GM10248 (cell line): ENCODE results near the gene PITPNC1.

Source experiments
- CTCF ChIA-PET: fragments of 300-600 bp; sonication (Branson Sonifier 250); formaldehyde crosslinking; extraction: SDS; loops from one replicate; lab custom pipeline; 2021; ENCODE audit warnings: antibody characterized with exemption; lab: Yijun Ruan, JAX
- POLR2A ChIA-PET: fragments of 350-650 bp; sonication (Branson Sonifier 250); formaldehyde crosslinking; extraction: SDS; loops from one replicate; lab custom pipeline; 2020; ENCODE audit warnings: antibody characterized with exemption; lab: Yijun Ruan, JAX
- DNase-seq: peaks from one replicate; pipeline ENCODE4 v3.0.0; 2012; ENCODE audit errors: extremely low spot score
- TF ChIP-seq, protein P1 (sequence below): IDR thresholded peaks from 2 replicates; pipeline ENCODE4 v1.5.1; 2012; ENCODE audit warnings: mild to moderate bottlenecking, low read depth; ENCODE audit errors: extremely low read depth, missing control alignments, control extremely low read depth

PITPNC1 gene

DNA sequence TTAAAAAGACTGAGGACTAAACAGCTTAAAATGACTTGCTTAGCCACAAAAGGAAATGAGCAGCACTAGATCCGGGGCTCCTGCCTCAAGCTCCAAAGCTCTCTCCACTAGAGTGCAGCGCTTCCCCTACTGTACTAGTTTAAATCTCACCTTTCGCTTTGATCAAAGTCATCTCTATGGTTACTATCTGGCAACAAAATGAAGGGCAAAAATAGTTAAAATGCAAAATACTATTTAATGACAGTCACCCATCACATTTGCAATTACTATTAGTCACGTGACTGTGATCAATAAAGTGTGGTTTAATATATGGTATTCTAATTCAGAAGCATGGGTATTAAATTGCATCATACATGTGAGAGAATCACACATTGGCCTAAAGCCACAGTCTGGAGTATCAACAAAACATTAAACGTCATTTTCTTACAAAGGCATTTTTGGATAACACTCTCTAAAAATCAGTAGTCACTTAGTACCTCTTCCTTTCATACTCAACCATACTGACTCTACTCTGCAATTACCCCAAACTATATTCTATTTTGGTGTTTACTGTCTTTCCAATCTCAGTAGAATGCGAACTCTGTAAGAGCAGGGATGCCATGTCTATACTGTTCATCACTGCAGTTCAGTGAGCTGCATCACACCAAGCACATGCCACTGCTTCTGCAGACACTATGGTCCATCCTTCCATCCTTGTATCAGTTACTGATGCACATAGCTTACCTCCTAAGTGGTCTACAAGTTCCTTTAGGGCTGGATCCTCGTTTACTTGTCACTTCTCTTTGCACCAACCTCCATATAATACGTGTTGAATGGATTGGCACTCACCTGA, 16.9 kb upstream of the PITPNC1 start:
- ChIA-PET POLR2A (no interaction called here), CTCF (interaction anchor here (0.7 to 1.8 kb wide), 3 partner anchors 12 to 15 kb away, joined by 3 to 5 read pairs (median 4); no protein-coding TSS in a partner anchor)
- no peak for DNase-seq
- TF ChIP-seq, protein P1, sequence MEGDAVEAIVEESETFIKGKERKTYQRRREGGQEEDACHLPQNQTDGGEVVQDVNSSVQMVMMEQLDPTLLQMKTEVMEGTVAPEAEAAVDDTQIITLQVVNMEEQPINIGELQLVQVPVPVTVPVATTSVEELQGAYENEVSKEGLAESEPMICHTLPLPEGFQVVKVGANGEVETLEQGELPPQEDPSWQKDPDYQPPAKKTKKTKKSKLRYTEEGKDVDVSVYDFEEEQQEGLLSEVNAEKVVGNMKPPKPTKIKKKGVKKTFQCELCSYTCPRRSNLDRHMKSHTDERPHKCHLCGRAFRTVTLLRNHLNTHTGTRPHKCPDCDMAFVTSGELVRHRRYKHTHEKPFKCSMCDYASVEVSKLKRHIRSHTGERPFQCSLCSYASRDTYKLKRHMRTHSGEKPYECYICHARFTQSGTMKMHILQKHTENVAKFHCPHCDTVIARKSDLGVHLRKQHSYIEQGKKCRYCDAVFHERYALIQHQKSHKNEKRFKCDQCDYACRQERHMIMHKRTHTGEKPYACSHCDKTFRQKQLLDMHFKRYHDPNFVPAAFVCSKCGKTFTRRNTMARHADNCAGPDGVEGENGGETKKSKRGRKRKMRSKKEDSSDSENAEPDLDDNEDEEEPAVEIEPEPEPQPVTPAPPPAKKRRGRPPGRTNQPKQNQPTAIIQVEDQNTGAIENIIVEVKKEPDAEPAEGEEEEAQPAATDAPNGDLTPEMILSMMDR = peak; percentile 31

DNA sequence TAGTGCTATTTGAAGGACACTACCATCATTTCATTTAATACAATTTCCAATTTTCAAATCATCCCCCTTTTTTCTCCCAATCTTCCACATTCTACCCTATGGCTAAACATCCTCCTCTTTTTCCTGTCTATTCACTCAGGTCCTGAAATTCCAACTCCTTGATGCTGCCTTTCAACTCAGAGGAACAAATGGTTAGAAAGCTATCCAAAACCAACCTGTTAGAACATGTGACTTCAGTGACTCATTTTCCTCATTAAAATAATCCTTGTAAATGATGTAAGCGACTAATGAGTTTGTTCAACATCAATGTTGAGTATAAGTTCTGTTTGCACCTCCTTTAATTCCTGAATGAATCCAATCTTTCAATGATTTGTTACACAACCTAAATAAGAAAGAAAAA, 16.2 kb upstream of the PITPNC1 start:
- POLR2A ChIA-PET = no interaction called here

DNA sequence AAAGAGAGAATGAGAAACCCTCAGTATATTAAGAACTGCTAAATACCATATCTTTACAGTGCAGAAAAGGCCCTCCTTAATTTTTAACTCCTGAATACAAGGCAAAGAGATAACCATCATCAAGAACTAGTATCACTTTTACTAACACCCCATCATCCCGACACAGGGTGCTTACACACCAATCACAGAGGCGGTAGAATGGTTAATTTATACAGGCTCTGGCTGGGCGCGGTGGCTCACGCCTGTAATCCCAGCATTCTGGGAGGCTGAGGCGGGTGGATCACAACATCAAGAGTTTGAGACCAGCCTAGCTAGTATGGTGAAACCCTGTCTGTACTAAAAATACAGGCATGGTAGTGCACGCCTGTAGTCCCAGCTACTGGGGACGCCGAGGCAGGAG, 14.9 kb upstream of the PITPNC1 start:
- POLR2A ChIA-PET = no interaction called here
- DNase-seq = no peak
- CTCF ChIA-PET = interaction anchor here (1.8 kb wide), 1 partner anchor 17 kb away, joined by 5 read pairs; no protein-coding TSS in a partner anchor
- TF ChIP-seq, protein P1 = no peak

More for the DNA sequence above, 16.2 kb upstream of the PITPNC1 start:
- TF ChIP-seq, protein P1 = no peak
- DNase-seq = no peak
- CTCF ChIA-PET = interaction anchor here (0.7 to 1.8 kb wide), 3 partner anchors 11 to 14 kb away, joined by 3 to 5 read pairs (median 3); no protein-coding TSS in a partner anchor

DNA sequence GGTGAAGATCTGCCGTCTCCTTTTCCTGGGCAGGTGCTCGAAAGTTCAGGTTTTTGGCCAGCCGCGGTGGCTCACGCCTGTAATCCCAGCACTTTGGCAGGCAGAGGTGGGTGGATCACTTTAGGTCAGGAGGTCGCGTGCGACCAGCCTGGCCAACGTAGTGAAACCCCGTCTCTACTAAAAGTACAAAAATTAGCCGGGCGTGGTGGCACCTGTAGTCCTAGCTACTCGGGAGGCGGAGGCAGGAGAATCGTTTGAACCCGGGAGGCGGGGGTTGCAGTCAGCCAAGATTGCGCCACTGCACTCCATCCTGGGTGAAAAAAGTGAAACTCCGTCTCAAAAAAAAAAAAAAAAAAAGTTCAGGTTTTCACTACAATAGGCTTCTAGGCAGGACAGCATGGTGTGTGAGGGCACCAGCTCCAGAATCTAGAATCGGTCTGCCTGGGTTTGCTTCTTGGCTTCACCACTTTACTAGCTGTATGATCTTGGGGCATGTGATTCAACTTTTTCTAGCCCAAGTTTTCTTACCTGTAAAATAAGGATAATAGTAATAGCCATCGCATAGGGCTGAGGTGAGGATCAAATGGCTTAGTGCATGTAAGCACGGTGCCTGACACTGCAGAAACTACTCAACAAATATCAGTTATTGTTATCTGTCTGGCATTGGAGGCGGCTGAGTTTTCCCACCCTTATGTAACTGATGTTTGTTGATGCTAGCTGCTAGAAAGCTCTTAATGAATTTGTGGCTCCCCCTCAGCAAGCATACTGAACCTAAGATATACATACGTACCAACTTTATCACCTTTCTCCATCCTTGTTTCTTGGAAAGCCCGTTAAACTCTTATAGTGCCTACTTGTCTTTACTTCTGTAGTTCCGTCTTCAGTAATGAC, 12.0 kb upstream of the PITPNC1 start:
- ChIA-PET POLR2A (no interaction called here), CTCF (interaction anchor here (1.2 to 2.1 kb wide), 5 partner anchors 10 to 262 kb away, joined by 3 to 17 read pairs (median 4); no protein-coding TSS in a partner anchor)
- DNase-seq = no peak
- TF ChIP-seq, protein P1 = no peak

DNA sequence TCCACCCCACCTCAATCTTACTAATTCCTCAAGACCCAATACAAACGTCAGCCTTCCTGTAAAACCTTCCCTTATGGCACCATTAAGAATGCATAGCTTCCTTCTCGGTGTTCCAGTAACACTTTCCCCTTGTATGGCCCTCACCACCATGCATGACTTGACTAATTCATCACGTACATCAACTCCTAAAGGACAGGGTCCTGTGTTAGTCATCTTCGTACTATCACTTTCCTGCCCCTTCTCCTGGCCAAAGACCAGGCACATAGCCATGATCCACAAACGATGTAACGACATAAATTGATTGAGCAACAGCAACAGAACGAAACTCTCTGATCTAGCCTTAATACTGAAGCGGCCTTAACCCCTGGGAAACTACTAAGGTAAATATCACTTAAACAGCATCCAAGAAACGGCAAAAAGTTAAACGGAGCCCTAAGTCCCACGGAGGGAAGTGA, 11.3 kb upstream of the PITPNC1 start:
- ChIA-PET CTCF (interaction anchor here (1.0 to 2.1 kb wide), 4 partner anchors 9 to 321 kb away, joined by 3 to 17 read pairs (median 6); no protein-coding TSS in a partner anchor), POLR2A (no interaction called here)
- TF ChIP-seq, protein P1 = no peak
- no peak for DNase-seq
